Loucy (cell line): ENCODE measurements around the gene DAB1.

Experiments used
- CTCF ChIP-seq: fragments of 200-600 bp; sonication (generic); conservative IDR thresholded peaks from 2 replicates; pipeline ENCODE4 v1.5.1; 2014; ENCODE audit warnings: mild to moderate bottlenecking, antibody characterized with exemption, low read length
- EZH2phosphoT487 ChIP-seq: fragments of 200-600 bp; IDR thresholded peaks from 2 replicates; pipeline ENCODE4 v1.6.1; 2018; ENCODE audit warnings: antibody characterized with exemption, mild to moderate bottlenecking, moderate library complexity, borderline replicate concordance

- no peak for TF ChIP-seq CTCF
- no peak for TF ChIP-seq EZH2phosphoT487
Observed at GRCh38 chr1:57312869-57313268, 111.0 kb downstream of the DAB1 start.
